Neural cell (in vitro differentiated cells): ENCODE measurements around the gene PITHD1. TPM values are rescaled to one million over a fixed set of nuclear protein-coding genes. Genes with fewer than 3 reads are reported as not detected.
A peak's percentile ranks its signal among the peaks of the same experiment; 100 is the strongest.

Source experiments
- H2AFZ ChIP-seq: fragments of 200-600, 300-800 bp; sonication (generic), shearing (Covaris generic); 2 replicates; pipeline ENCODE4 v1.6.0; 2014; ENCODE audit warnings: low read depth, mild to moderate bottlenecking, antibody characterized with exemption, low read length, moderate library complexity
- H3F3A ChIP-seq: fragments of 200-600 bp; shearing (Covaris generic); 2 replicates; pipeline ENCODE4 v1.6.1; 2016; ENCODE audit warnings: mild to moderate bottlenecking, moderate library complexity, mixed read lengths, antibody characterized with exemption, low read length; ENCODE audit not compliant: insufficient read depth, poor library complexity, severe bottlenecking
- H3K27ac ChIP-seq: fragments of 200-600, 300-800 bp; sonication (generic), shearing (Covaris generic); 2 replicates; pipeline ENCODE4 v1.5.1; 2014; ENCODE audit warnings: mild to moderate bottlenecking, low read length, moderate library complexity
- H3K27me3 ChIP-seq: fragments of 300-800, 200-600 bp; sonication (generic), shearing (Covaris generic); 2 replicates; pipeline ENCODE4 v1.6.0; 2014; ENCODE audit warnings: mild to moderate bottlenecking, low read depth, low read length, moderate library complexity; ENCODE audit not compliant: insufficient read depth
- H3K36me3 ChIP-seq: fragments of 300-800, 200-600 bp; sonication (generic), shearing (Covaris generic); 2 replicates; pipeline ENCODE4 v1.5.1; 2014; ENCODE audit warnings: mild to moderate bottlenecking, antibody characterized with exemption, low read length, moderate library complexity; ENCODE audit not compliant: insufficient read depth
- H3K4me2 ChIP-seq: fragments of 300-800, 200-600 bp; sonication (generic), shearing (Covaris generic); 2 replicates; pipeline ENCODE4 v1.6.0; 2014; ENCODE audit warnings: mild to moderate bottlenecking, low read length
- H3K4me3 ChIP-seq: fragments of 300-800, 200-600 bp; sonication (generic), shearing (Covaris generic); 2 replicates; pipeline ENCODE4 v1.5.1; 2014; ENCODE audit warnings: mild to moderate bottlenecking, low read length, moderate library complexity
- H3K79me2 ChIP-seq: fragments of 200-600 bp; shearing (Covaris generic); replicated peaks from 2 replicates; pipeline ENCODE4 v1.6.0; 2014; ENCODE audit warnings: mild to moderate bottlenecking, low read length, moderate library complexity; ENCODE audit not compliant: insufficient read depth
- H3K9ac ChIP-seq: fragments of 300-800, 200-600 bp; sonication (generic), shearing (Covaris generic); 2 replicates; pipeline ENCODE4 v1.6.1; 2016; ENCODE audit warnings: mild to moderate bottlenecking, low read length, mixed read lengths
- H3K9me2 ChIP-seq: fragments of 200-600 bp; shearing (Covaris generic); 2 replicates; pipeline ENCODE4 v1.6.1; 2016; ENCODE audit warnings: mild to moderate bottlenecking, low read length, mixed read lengths; ENCODE audit not compliant: insufficient read depth
- H3K9me3 ChIP-seq: fragments of 200-600, 300-800 bp; sonication (generic), shearing (Covaris generic); 2 replicates; pipeline ENCODE4 v1.6.1; 2016; ENCODE audit warnings: mild to moderate bottlenecking, mixed run types, low read length, moderate library complexity, mixed read lengths
- H4K20me1 ChIP-seq: fragments of 200-600 bp; shearing (Covaris generic); 2 replicates; pipeline ENCODE4 v1.6.1; 2016; ENCODE audit warnings: mild to moderate bottlenecking, mixed run types; ENCODE audit not compliant: insufficient read depth
- CTCF ChIP-seq: fragments of 450-650 bp; IDR thresholded peaks from 2 replicates; pipeline ENCODE4 v1.5.1; 2014; ENCODE audit warnings: antibody characterized with exemption, mild to moderate bottlenecking, moderate library complexity; ENCODE audit not compliant: poor library complexity, severe bottlenecking
- EP300 ChIP-seq: fragments of 450-650 bp; conservative IDR thresholded peaks from 2 replicates; pipeline ENCODE4 v1.6.1; 2014; ENCODE audit warnings: antibody characterized with exemption, mild to moderate bottlenecking, moderate library complexity; ENCODE audit not compliant: poor library complexity, severe bottlenecking
- EZH2 ChIP-seq: fragments of 200-600, 300-800 bp; shearing (Covaris generic), sonication (generic); IDR thresholded peaks from 2 replicates; pipeline ENCODE4 v1.6.1; 2014; ENCODE audit warnings: antibody characterized with exemption, low read length, borderline replicate concordance, mild to moderate bottlenecking; ENCODE audit not compliant: insufficient read depth, poor library complexity, severe bottlenecking
- MXI1 ChIP-seq: fragments of 450-650 bp; conservative IDR thresholded peaks from 2 replicates; pipeline ENCODE4 v1.6.1; 2014; ENCODE audit warnings: antibody characterized with exemption, mild to moderate bottlenecking; ENCODE audit not compliant: poor library complexity, severe bottlenecking
- POLR2AphosphoS5 ChIP-seq: IDR thresholded peaks from 2 replicates; pipeline ENCODE4 v1.6.1; 2012
- RAD21 ChIP-seq: fragments of 450-650 bp; conservative IDR thresholded peaks from 2 replicates; pipeline ENCODE4 v1.6.1; 2014; ENCODE audit warnings: antibody characterized with exemption, mild to moderate bottlenecking, moderate library complexity
- REST ChIP-seq: IDR thresholded peaks from 2 replicates; pipeline ENCODE4 v1.6.1; 2012; ENCODE audit warnings: borderline replicate concordance
- SMC3 ChIP-seq: fragments of 450-650 bp; conservative IDR thresholded peaks from 2 replicates; pipeline ENCODE4 v1.6.1; 2014; ENCODE audit warnings: antibody characterized with exemption, mild to moderate bottlenecking, moderate library complexity; ENCODE audit not compliant: poor library complexity
- TAF1 ChIP-seq: IDR thresholded peaks from 2 replicates; pipeline ENCODE4 v1.6.1; 2012; ENCODE audit warnings: low read depth
- polyA plus RNA-seq: library from polyadenylated mRNA; depleted of rRNA; stranded (reverse); fragments of >200 nt; gene quantifications from 2 replicates; pipeline ENCODE4 v1.2.3, GENCODE V29; 2014

PITHD1 gene
- polyA plus RNA-seq, 1 donor from 2014 or later, result 267 TPM

DNA sequence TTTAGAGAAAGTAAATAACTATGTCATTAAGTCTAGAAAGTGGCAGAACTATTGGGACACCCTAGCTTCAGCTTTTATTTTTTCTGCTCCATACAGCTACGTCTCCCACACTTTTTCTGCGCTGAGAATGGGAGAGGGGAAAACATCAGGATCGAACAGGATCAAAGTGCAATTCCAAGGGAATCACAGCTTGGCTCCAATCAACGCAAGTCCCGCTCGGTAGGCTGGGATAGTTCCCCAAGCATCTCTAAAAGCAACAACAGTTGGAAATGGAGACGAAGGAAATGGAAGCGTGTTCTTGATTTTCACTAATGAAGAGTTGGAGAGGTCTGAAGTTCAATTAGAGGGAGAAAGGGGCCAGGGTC lies 46.5 kb downstream of the PITHD1 start:
- Histone ChIP-seq H3K79me2 (no peaks in the 10 kb centered on the region), H3K27ac (peak overlapping the region; percentile 84), H4K20me1 (no peaks in the 10 kb centered on the region), H3K4me3 (peak overlapping the region; percentile 89), H3K9ac (peak overlapping the region; percentile 91), H3K9me3 (no peaks in the 10 kb centered on the region), H3K4me2 (peak overlapping the region; percentile 88), H3F3A (no peaks in the 10 kb centered on the region), H3K36me3 (no peaks in the 10 kb centered on the region), H3K27me3 (no peaks in the 10 kb centered on the region), H2AFZ (peak overlapping the region; percentile 93), H3K9me2 (no peaks in the 10 kb centered on the region)
- TF ChIP-seq CTCF (no peak), RAD21 (no peak), TAF1 (no peak), SMC3 (no peak), EP300 (no peak), MXI1 (no peak)

- peak within 1 kb of the TSS; percentile 88 for H3K4me2 ChIP-seq
- peak within 1 kb of the TSS; percentile 91 for H3K9ac ChIP-seq
- H4K20me1 ChIP-seq, result no peaks in the 10 kb centered on the region
- no peaks in the 10 kb centered on the region for H3F3A ChIP-seq
- no peak for TF ChIP-seq CTCF
- TF ChIP-seq SMC3, result no peak
- peak; percentile 76 for TF ChIP-seq MXI1
- TF ChIP-seq EZH2, result no peak
- TF ChIP-seq RAD21, result no peak
- peak; percentile 96 for TF ChIP-seq TAF1
- TF ChIP-seq POLR2AphosphoS5, result peak; percentile 97
- TF ChIP-seq EP300, result no peak
- TF ChIP-seq REST, result peak; percentile 91
- H3K9me2 ChIP-seq, result no peaks in the 10 kb centered on the region
- H3K9me3 ChIP-seq, result no peaks in the 10 kb centered on the region
- H3K4me3 ChIP-seq, result peak within 1 kb of the TSS; percentile 89
- peak within 1 kb of the TSS; percentile 93 for H2AFZ ChIP-seq
- no peaks in the 10 kb centered on the region for H3K36me3 ChIP-seq
- H3K79me2 ChIP-seq, result no peaks in the 10 kb centered on the region
- H3K27ac ChIP-seq, result peak within 1 kb of the TSS; percentile 84
- H3K27me3 ChIP-seq, result no peaks in the 10 kb centered on the region
Observed at GRCh38 chr1:23825076-23825761, 47.0 kb downstream of the PITHD1 start, which contains the start of gene HMGCL. TSS of gene HMGCL (minus strand) at chr1:23825429. CDS start at chr1:23825415, 14 bp downstream.
